Breast epithelium (tissue), 4 donors: ENCODE results near the gene SMIM33. TPM values are rescaled to one million over a fixed set of nuclear protein-coding genes. Genes with fewer than 3 reads are reported as not detected.

Experiments
- DNase-seq, 2 donors: peaks; one replicate each; pipeline ENCODE4 v3.0.0-alpha.2; 2019; ENCODE audit warnings: low spot score in 2 of 2
- H3K27ac ChIP-seq, 2 donors: fragments of 200-600 bp; sonication (generic) in 1 of 2; one replicate each; pipeline ENCODE4 v1.5.1; 2016 to 2019; ENCODE audit warnings: mild to moderate bottlenecking in 1 of 2
- H3K27me3 ChIP-seq, 2 donors: fragments of 200-600 bp; sonication (generic) in 1 of 2; one replicate each; pipeline versions ENCODE4 v1.5.1 to v1.6.0; 2017 to 2019; ENCODE audit warnings: control low read depth in 1 of 2, mild to moderate bottlenecking in 1 of 2
- H3K36me3 ChIP-seq: fragments of 200-600 bp; one replicate; pipeline ENCODE4 v1.5.1; 2019
- H3K4me1 ChIP-seq, 2 donors: fragments of 200-600 bp; sonication (generic); one replicate each; pipeline ENCODE4 v1.5.1; 2016 to 2019; ENCODE audit warnings: control low read depth in 1 of 2
- H3K4me3 ChIP-seq, 3 donors: fragments of 200-600 bp; sonication (generic); 1 replicate in 2 of 3; 2 replicates in 1 of 3; pipeline ENCODE4 v1.5.1; 2016 to 2019; ENCODE audit warnings: mild to moderate bottlenecking in 3 of 3, moderate library complexity in 2 of 3
- H3K9me3 ChIP-seq, 2 donors: fragments of 200-600 bp; sonication (generic) in 1 of 2; one replicate each; pipeline ENCODE4 v1.5.1; 2016 to 2019; ENCODE audit warnings: control low read depth in 1 of 2
- POLR2A ChIP-seq: fragments of 450-650 bp; IDR thresholded peaks from one replicate; pipeline ENCODE4 v1.6.1; 2016; ENCODE audit warnings: antibody characterized with exemption, mild to moderate bottlenecking, moderate library complexity
- POLR2AphosphoS5 ChIP-seq, 3 donors: sonication (generic); formaldehyde crosslinking; IDR thresholded peaks; one replicate each; pipeline ENCODE4 v1.6.1; 2017; ENCODE audit warnings: antibody characterized with exemption in 3 of 3
- intact Hi-C: fragments of 100-400 bp; cut with DNase I; formaldehyde crosslinking; loops from one replicate; pipeline ENCODE4 v1.15.1; 2023; ENCODE audit warnings: low total_unique reads
- total RNA-seq, 3 donors: library from RNA; depleted of rRNA; stranded (reverse); fragments of >200 nt; gene quantifications; one replicate each; pipeline ENCODE4 v1.1.0, GENCODE V29; 2016
- TF ChIP-seq, protein P1 (sequence below), 3 donors: fragments of 450-650 bp; IDR thresholded peaks; one replicate each; pipeline ENCODE4 v1.5.1; 2016 to 2017; ENCODE audit warnings: antibody characterized with exemption in 3 of 3, mild to moderate bottlenecking in 3 of 3, moderate library complexity in 3 of 3

The SMIM33 gene
- total RNA-seq, 3 donors from 2014 or later: not detected

DNA sequence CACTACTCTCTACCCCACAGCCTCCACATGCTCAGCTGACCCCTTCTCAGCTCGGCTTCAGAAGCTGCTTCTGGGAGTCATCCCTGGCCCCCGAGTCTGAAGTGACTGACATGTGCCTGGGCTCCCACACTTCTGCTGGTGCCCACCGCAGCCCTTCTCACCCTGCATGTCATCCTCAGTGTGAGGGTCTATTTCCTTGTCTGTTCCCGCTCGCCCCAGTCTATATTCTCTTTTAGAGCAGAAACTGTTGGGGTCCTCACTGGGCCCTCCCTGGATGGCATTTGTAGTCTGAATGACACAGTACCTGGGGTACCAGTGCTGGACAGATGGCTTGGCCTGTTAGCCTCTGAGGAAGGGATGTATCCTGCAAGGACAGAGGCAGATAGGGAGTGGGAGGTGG, 13.6 kb upstream of the SMIM33 start:
- intact Hi-C loops: no loop called here
- no peak for DNase-seq
- no peak overlapping the region for H3K27ac ChIP-seq
- H3K27me3 ChIP-seq: no peaks in the 10 kb centered on the region
- no peaks in the 10 kb centered on the region for H3K4me1 ChIP-seq
- TF ChIP-seq, protein P1, sequence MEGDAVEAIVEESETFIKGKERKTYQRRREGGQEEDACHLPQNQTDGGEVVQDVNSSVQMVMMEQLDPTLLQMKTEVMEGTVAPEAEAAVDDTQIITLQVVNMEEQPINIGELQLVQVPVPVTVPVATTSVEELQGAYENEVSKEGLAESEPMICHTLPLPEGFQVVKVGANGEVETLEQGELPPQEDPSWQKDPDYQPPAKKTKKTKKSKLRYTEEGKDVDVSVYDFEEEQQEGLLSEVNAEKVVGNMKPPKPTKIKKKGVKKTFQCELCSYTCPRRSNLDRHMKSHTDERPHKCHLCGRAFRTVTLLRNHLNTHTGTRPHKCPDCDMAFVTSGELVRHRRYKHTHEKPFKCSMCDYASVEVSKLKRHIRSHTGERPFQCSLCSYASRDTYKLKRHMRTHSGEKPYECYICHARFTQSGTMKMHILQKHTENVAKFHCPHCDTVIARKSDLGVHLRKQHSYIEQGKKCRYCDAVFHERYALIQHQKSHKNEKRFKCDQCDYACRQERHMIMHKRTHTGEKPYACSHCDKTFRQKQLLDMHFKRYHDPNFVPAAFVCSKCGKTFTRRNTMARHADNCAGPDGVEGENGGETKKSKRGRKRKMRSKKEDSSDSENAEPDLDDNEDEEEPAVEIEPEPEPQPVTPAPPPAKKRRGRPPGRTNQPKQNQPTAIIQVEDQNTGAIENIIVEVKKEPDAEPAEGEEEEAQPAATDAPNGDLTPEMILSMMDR (IDR thresholded peaks at IDR 0.05): no peak
- TF ChIP-seq POLR2A (no peak), POLR2AphosphoS5 (IDR thresholded peaks at IDR 0.05) (no peak)
- no peaks in the 10 kb centered on the region for H3K9me3 ChIP-seq
- no peak overlapping the region for H3K4me3 ChIP-seq
- no peaks in the 10 kb centered on the region for H3K36me3 ChIP-seq

DNA sequence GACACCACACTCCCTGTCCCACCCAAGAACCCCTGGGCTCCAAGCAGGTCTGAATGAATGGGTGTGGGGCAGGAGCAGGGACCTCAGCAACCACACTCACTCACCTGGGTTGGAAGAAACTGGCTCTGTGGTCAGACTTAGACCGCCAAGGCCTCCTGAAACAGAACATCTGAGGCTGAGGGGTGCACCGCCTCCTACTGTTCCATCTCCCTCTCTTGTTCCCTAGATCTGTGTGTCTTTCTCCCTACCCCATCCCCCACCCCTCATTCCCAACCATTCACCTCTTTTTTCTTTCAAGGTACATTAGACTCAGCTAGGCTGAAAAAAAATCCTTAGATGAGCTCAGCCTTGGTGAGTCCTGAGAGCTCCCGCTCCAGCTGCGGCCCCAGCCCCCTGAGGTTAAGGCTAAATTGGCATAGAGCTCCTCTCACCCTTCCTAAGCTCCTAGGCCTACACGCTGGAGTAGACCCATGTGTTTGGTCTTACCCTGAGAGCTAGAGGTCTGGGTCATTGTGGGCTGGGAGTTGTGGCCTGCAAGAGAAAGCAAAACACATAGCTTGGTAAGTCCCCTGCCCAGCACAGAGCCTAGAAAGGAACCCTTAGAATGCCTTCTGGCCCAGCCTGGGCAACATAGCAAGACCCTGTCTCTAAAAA, 13.0 kb upstream of the SMIM33 start:
- Histone ChIP-seq H3K9me3 (no peaks in the 10 kb centered on the region), H3K36me3 (no peaks in the 10 kb centered on the region), H3K4me1 (no peaks in the 10 kb centered on the region), H3K27me3 (no peaks in the 10 kb centered on the region), H3K4me3 (no peak overlapping the region), H3K27ac (no peak overlapping the region)
- no peak for DNase-seq
- no peak for TF ChIP-seq POLR2AphosphoS5 (IDR thresholded peaks at IDR 0.05)
- intact Hi-C loops: no loop called here

DNA sequence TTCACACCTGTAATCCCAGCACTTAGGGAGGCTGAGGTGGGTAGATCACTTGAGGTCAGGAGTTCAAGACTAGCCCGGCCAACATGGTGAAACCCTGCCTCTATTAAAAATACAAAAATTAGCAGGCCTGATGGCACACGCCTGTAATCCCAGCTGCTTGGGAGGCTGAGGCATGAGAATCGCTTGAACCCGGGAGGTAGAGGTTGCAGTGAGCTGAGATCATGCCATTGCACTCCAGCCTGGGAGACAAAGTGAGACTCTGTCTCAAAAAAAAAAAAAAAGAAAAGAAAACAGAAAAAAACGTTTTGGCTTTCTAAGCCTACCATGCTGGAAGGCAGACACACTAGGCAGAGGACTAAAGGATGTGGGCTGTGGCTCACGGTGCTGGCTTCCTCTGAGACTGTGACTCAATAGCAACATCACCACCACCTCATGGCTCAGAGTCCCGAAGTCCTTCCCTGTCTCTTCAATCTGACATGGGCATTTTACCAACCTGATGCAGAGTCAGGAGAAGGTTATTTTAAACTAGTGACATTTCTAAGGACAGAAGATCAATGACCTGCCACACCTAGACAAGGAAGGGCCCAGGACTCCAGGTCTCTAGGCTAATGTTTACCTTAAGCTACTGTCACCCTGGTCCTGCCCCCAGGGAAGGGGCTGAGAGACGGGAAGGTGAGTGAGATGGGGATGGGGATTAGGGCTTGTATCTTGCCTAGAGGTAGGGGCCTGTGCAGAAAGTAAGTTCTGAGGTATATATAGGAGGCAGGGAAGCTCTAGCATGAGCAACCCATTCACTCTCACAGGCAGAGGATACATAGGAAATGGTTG, 12.0 kb upstream of the SMIM33 start:
- peak overlapping the region; percentile 58 to 74 for H3K27ac ChIP-seq
- DNase-seq: peak in 1 of 2 donors; percentile 39
- H3K27me3 ChIP-seq: no peaks in the 10 kb centered on the region
- intact Hi-C loops: no loop called here
- TF ChIP-seq, protein P1 (IDR thresholded peaks at IDR 0.05): no peak
- TF ChIP-seq POLR2A (no peak), POLR2AphosphoS5 (IDR thresholded peaks at IDR 0.05) (no peak)
- H3K36me3 ChIP-seq: no peaks in the 10 kb centered on the region
- H3K4me1 ChIP-seq: no peaks in the 10 kb centered on the region
- no peaks in the 10 kb centered on the region for H3K9me3 ChIP-seq
- H3K4me3 ChIP-seq: peak overlapping the region in 1 of 3 donors; percentile 25

DNA sequence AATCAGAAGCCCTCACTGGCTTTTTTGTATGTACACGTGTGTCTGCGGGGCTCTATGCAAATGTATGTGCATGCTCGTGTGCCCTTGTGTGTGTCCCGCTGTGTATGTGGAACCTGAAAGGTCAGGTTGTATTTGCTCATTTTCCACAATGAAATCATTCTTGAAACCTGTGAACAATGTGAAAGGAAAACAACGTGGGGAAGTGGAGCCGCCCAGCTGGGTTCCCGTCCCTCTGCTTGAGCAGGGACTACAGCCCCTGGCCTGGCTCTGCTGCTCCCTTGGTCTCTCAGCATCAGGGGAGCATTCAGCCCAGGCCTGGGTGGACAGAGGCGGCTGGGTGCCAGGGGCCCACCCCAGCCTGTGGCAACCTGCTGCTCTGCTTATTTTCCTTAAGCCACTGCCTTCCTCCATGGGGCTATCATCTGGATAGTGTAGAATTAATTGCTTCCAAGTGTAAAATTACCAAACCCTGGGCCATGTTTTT, 11.3 kb upstream of the SMIM33 start:
- TF ChIP-seq POLR2AphosphoS5 (IDR thresholded peaks at IDR 0.05) (peak in 1 of 3 donors; percentile 25), POLR2A (no peak)
- Histone ChIP-seq H3K4me1 (no peaks in the 10 kb centered on the region), H3K9me3 (no peaks in the 10 kb centered on the region), H3K4me3 (no peak overlapping the region), H3K27ac (peak overlapping the region; percentile 58 to 74), H3K36me3 (no peaks in the 10 kb centered on the region), H3K27me3 (no peaks in the 10 kb centered on the region)
- intact Hi-C loops: no loop called here
- no peak for DNase-seq

DNA sequence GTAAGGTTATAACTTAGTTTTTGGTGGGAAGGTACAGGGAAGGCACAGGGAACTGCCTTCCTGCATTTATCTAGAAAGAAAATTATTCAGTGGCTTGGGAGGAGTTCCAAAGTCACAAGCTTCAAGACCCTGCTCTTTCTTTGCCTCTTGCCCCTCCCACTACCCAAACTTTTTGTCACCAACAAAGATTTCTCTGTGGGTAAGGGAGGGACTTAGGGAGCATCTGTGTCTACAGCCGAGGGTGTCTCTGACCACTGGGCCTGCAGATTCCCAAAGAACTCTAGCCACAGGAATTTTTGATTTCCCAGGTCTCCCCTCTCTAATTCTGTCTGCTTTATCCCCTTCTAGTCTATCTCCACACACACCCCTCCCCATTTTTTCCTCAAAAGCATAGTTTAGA, 10.3 kb upstream of the SMIM33 start:
- no peak overlapping the region for H3K4me3 ChIP-seq
- intact Hi-C loops: no loop called here

More for the DNA sequence above, 10.3 kb upstream of the SMIM33 start:
- no peaks in the 10 kb centered on the region for H3K27me3 ChIP-seq
- H3K9me3 ChIP-seq: no peaks in the 10 kb centered on the region
- H3K27ac ChIP-seq: peak overlapping the region in 1 of 2 donors; percentile 28
- DNase-seq: no peak
- H3K36me3 ChIP-seq: no peaks in the 10 kb centered on the region
- TF ChIP-seq POLR2AphosphoS5 (IDR thresholded peaks at IDR 0.05) (no peak), POLR2A (no peak)
- TF ChIP-seq, protein P1 (IDR thresholded peaks at IDR 0.05): no peak
- no peaks in the 10 kb centered on the region for H3K4me1 ChIP-seq
